Glutamatergic neuron (in vitro differentiated cells): ENCODE measurements around the gene MARK3. TPM values are rescaled to one million over a fixed set of nuclear protein-coding genes. Genes with fewer than 3 reads are reported as not detected.

Experiments
- DNase-seq: peaks from one replicate; pipeline ENCODE4 v3.0.0; 2022
- H3K27ac Mint-ChIP-seq: one replicate; pipeline ENCODE4 v1.8.0; 2020; ENCODE audit warnings: mild to moderate bottlenecking, mixed read lengths, inconsistent platforms; ENCODE audit not compliant: unreplicated experiment
- H3K27me3 Mint-ChIP-seq: one replicate; pipeline ENCODE4 v1.8.0; 2020; ENCODE audit warnings: mild to moderate bottlenecking, moderate library complexity, mixed read lengths, inconsistent platforms; ENCODE audit not compliant: unreplicated experiment
- H3K36me3 Mint-ChIP-seq: one replicate; pipeline ENCODE4 v1.8.0; 2020; ENCODE audit warnings: mild to moderate bottlenecking, mixed read lengths, inconsistent platforms; ENCODE audit not compliant: unreplicated experiment
- H3K4me1 Mint-ChIP-seq: one replicate; pipeline ENCODE4 v1.8.0; 2020; ENCODE audit warnings: mild to moderate bottlenecking, low read depth, mixed read lengths, inconsistent platforms; ENCODE audit not compliant: unreplicated experiment
- H3K4me3 Mint-ChIP-seq: one replicate; pipeline ENCODE4 v1.8.0; 2020; ENCODE audit warnings: mild to moderate bottlenecking, mixed read lengths, inconsistent platforms; ENCODE audit not compliant: unreplicated experiment
- H3K9me3 Mint-ChIP-seq: one replicate; pipeline ENCODE4 v1.8.0; 2020; ENCODE audit warnings: mild to moderate bottlenecking, moderate library complexity, mixed read lengths, inconsistent platforms; ENCODE audit not compliant: unreplicated experiment
- total RNA-seq: library from RNA; stranded (reverse); fragmentation: NEBNext Ultra II Directional; extraction: Animal tissue kit (Norgen Biotek cat#: 25700); gene quantifications from one replicate; pipeline ENCODE4 v1.2.1, GENCODE V29; 2021; ENCODE audit not compliant: unreplicated experiment
- TF ChIP-seq, protein P1 (sequence below): fragments of 200-600 bp; sonication (generic); IDR thresholded peaks from one replicate; pipeline ENCODE4 v1.5.0; 2021; ENCODE audit not compliant: partially characterized antibody, unreplicated experiment

MARK3 gene
- total RNA-seq, 1 donor from 2014 or later, result 110 TPM

DNA sequence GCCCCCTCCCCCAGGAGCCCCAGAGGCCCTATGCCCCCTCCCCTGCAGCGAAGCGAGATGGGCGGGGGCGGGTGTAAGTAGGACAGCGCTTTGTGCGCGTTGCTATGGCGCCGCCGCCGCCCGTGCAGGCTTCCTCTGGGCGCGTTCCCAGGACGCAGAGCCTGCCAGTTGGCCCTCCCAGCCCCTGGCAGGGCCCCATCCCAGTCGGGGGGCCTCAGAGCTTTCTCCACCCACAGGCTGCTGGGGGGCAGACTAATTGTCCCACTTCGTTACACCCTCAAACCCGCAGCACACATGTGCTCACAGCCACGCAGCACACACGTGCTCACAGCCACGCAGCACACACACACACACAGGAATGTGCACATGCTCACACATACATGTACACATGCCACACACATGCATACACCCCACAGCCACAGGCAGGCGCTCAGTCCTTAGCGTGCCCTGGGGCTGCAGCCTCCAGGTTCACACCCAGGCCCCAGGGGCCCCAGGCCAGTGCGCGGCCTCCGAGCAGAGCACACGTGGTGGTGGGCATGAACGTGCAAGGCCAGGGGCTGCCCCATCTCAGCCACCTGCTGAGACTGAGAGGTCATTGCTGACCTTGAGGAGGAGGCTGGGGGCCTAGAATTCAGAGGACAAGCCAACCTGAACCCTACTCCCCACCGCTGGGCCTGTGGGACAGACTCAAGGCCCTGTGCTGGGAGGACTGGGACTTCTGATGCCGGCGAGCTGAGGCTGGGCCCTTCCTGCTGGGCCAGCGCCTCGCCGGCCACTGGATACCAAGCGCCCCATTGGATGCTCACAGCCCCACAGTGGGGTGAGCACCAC is 159.4 kb downstream of the MARK3 start:
- H3K27me3 Mint-ChIP-seq, result peaks cover 16% of the 10 kb centered on the region
- peaks cover 3% of the 10 kb centered on the region for H3K9me3 Mint-ChIP-seq
- H3K27ac Mint-ChIP-seq, result peak overlapping the region; percentile 84
- H3K4me1 Mint-ChIP-seq, result peaks cover 14% of the 10 kb centered on the region
- DNase-seq, result no peak
- H3K4me3 Mint-ChIP-seq, result peak overlapping the region; percentile 38
- TF ChIP-seq, protein P1, sequence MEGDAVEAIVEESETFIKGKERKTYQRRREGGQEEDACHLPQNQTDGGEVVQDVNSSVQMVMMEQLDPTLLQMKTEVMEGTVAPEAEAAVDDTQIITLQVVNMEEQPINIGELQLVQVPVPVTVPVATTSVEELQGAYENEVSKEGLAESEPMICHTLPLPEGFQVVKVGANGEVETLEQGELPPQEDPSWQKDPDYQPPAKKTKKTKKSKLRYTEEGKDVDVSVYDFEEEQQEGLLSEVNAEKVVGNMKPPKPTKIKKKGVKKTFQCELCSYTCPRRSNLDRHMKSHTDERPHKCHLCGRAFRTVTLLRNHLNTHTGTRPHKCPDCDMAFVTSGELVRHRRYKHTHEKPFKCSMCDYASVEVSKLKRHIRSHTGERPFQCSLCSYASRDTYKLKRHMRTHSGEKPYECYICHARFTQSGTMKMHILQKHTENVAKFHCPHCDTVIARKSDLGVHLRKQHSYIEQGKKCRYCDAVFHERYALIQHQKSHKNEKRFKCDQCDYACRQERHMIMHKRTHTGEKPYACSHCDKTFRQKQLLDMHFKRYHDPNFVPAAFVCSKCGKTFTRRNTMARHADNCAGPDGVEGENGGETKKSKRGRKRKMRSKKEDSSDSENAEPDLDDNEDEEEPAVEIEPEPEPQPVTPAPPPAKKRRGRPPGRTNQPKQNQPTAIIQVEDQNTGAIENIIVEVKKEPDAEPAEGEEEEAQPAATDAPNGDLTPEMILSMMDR, result no peak
- H3K36me3 Mint-ChIP-seq, result no peaks in the 10 kb centered on the region

DNA sequence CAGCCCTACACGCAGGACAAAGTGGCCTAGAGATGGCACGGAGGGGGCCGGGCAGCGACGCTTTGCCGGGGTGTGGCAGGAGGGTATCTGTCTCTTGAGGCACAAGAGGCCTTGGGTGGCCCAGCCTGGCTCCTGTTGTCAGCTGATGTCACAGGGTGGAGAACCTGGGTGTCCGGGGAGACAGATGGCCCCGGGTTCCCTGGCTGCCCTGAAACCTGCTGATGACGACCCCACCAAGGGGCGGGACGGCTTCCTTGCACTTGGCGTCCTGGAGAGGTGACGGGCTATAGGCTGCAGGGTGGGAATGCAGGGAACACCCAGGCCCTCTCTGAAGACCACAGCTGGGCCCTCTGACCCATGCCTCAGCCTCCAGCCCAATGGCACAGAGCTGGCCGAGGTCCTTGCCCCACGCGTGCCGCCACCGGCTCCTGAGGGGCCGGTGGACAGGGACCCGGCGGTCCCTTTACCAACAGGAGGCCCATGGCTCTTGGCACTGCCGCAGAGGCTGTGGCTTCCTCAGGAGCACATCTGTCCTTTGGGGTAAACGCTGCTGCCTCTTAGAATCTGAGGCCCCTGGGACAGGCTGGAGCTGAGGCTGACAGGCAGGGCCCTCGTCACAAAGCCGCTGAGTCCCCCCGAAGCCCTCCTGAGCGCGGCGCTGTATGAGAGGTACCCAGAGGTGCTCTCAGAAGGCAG is 160.2 kb downstream of the MARK3 start:
- Mint-ChIP-seq H3K36me3 (no peaks in the 10 kb centered on the region), H3K9me3 (peaks cover 3% of the 10 kb centered on the region), H3K27me3 (peaks cover 15% of the 10 kb centered on the region), H3K4me1 (peaks cover 12% of the 10 kb centered on the region), H3K4me3 (no peak overlapping the region), H3K27ac (peak overlapping the region; percentile 12)
- no peak for DNase-seq
- TF ChIP-seq, protein P1, result no peak

GRCh38 chr14:103545915-103546651 is 160.9 kb downstream of the MARK3 start:
- peaks cover 9% of the 10 kb centered on the region for H3K4me1 Mint-ChIP-seq
- TF ChIP-seq, protein P1, result no peak
- DNase-seq, result no peak
- H3K9me3 Mint-ChIP-seq, result peaks cover 3% of the 10 kb centered on the region
- peak overlapping the region; percentile 12 for H3K27ac Mint-ChIP-seq
- peaks cover 12% of the 10 kb centered on the region for H3K27me3 Mint-ChIP-seq
- no peak overlapping the region for H3K4me3 Mint-ChIP-seq
- no peaks in the 10 kb centered on the region for H3K36me3 Mint-ChIP-seq

DNA sequence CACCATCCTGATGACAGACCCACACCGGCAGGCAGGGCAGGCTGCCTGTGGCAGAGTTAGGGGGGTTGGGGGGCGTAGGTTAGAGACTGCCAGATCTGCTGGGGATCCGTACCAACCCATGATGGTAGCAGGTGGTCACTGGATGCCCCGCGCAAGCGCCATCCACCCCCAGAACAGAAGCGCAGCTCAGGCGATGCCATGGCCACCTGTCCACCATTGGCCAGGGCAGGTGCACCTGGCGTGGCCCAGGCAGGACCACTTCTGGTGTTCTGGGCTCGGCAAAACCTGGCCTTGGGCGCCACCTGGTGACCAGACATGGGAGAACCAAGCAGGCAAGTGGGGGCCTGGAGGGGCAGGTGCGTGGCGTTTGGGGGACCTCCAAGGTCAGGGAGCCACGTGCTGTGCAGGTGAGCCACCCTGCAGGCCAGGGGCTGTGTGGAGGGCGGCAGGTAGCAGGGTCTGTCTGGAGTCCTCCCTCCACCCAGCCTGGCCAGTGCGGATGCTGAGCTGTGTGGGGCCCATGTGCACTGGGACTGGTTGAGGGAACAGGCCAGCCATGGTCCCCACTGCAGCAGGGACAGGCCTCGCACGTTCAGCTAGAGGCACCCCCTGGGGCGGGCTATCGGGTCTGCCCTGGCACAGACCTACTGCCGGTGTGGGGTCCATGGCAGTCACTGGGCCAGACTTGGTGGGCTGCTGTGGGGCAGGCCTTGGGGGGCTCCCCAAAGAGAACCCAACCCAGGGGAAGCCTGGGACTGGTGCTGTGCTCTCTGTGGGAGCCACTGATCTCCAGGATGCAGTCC is 161.6 kb downstream of the MARK3 start:
- TF ChIP-seq, protein P1, result peak; percentile 95
- H3K27me3 Mint-ChIP-seq, result peaks cover 14% of the 10 kb centered on the region
- DNase-seq, result peak; percentile 86
- peaks cover 14% of the 10 kb centered on the region for H3K4me1 Mint-ChIP-seq
- no peaks in the 10 kb centered on the region for H3K36me3 Mint-ChIP-seq
- no peak overlapping the region for H3K27ac Mint-ChIP-seq
- peaks cover 3% of the 10 kb centered on the region for H3K9me3 Mint-ChIP-seq
- H3K4me3 Mint-ChIP-seq, result no peak overlapping the region
